MM.1S (cell line): ENCODE data around the gene CAND2.

ENCODE experiments used
- EZH2 ChIP-seq: fragments of 300-600 bp; sonication (generic); optimal IDR thresholded peaks from 2 replicates; pipeline ENCODE3; 2017; ENCODE audit warnings: low read depth, mild to moderate bottlenecking, antibody characterized with exemption, low read length, mixed read lengths
- EZH2phosphoT487 ChIP-seq: fragments of 300-600 bp; sonication (generic); IDR thresholded peaks from 2 replicates; pipeline ENCODE4 v1.6.1; 2018; ENCODE audit warnings: antibody characterized with exemption, low read length
- TF ChIP-seq, protein P1 (sequence below): fragments of 300-600 bp; sonication (generic); IDR thresholded peaks from 2 replicates; pipeline ENCODE4 v1.5.1; 2016; ENCODE audit warnings: antibody characterized with exemption, low read length, mixed read lengths

DNA sequence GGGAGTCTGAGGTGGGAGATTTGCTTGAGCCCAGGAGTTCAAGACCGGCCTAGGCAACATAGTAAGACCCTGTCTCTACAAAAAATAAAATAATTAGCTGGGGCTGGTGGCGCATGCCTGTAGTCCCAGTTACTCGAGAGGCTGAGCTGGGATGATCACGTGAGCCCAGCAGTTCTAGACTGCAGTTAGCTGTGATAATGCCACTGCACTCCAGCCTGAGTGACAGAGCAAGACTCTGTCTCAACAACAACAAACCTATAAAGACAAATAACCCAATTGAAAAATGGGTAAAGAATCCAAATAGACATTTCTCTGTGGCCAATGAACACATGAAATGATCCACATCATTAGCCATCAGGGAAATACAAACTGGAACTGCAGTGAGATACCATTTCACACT is 46.0 kb downstream of the CAND2 start:
- TF ChIP-seq, protein P1, sequence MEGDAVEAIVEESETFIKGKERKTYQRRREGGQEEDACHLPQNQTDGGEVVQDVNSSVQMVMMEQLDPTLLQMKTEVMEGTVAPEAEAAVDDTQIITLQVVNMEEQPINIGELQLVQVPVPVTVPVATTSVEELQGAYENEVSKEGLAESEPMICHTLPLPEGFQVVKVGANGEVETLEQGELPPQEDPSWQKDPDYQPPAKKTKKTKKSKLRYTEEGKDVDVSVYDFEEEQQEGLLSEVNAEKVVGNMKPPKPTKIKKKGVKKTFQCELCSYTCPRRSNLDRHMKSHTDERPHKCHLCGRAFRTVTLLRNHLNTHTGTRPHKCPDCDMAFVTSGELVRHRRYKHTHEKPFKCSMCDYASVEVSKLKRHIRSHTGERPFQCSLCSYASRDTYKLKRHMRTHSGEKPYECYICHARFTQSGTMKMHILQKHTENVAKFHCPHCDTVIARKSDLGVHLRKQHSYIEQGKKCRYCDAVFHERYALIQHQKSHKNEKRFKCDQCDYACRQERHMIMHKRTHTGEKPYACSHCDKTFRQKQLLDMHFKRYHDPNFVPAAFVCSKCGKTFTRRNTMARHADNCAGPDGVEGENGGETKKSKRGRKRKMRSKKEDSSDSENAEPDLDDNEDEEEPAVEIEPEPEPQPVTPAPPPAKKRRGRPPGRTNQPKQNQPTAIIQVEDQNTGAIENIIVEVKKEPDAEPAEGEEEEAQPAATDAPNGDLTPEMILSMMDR: no peak
- TF ChIP-seq EZH2 (no peak), EZH2phosphoT487 (no peak)
